GM21825 (cell line): ENCODE measurements around the gene LOXL1.

Experiments used
- ATAC-seq: cut with Tn5 transposase; IDR thresholded peaks from one replicate; pipeline ENCODE4 v1.9.1; 2021; ENCODE audit warnings: mild to moderate bottlenecking, moderate library complexity; ENCODE audit not compliant: unreplicated experiment

The LOXL1 gene, protein sequence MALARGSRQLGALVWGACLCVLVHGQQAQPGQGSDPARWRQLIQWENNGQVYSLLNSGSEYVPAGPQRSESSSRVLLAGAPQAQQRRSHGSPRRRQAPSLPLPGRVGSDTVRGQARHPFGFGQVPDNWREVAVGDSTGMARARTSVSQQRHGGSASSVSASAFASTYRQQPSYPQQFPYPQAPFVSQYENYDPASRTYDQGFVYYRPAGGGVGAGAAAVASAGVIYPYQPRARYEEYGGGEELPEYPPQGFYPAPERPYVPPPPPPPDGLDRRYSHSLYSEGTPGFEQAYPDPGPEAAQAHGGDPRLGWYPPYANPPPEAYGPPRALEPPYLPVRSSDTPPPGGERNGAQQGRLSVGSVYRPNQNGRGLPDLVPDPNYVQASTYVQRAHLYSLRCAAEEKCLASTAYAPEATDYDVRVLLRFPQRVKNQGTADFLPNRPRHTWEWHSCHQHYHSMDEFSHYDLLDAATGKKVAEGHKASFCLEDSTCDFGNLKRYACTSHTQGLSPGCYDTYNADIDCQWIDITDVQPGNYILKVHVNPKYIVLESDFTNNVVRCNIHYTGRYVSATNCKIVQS

DNA sequence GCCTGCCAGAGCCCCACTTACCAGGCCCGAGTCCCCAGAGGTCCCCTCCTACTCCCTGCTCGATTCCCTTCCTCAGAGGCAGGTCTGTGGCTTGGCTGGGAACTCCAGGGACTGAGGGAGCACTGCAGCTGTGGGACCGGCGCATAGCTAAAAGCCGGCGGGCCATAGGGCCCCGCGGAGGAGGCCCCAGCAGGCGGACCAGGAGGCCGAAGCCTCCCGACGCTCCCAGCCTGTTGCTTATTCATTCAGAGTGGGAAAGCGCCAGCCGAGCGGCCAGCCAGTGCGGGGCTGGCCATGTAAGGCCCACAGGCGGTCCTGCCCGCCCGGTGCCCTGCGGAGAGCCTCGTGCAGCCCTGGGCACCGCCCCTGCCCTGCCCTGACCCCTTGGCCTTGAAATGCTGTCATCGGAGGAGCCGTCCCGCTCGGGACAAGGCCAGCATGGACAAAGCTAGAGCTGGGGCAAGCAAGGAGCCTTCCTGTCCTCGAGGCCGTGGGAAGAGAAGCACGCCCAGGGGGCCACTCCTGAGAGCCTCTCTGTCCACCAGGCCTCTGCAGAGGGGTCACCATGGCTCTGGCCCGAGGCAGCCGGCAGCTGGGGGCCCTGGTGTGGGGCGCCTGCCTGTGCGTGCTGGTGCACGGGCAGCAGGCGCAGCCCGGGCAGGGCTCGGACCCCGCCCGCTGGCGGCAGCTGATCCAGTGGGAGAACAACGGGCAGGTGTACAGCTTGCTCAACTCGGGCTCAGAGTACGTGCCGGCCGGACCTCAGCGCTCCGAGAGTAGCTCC lies at the start of gene LOXL1:
Gene LOXL1, plus strand, starts transcription at position 244 of the 784 bp plus-strand sequence. Its CDS starts 322 bp downstream, at position 566.
- ATAC-seq, result no peak

DNA sequence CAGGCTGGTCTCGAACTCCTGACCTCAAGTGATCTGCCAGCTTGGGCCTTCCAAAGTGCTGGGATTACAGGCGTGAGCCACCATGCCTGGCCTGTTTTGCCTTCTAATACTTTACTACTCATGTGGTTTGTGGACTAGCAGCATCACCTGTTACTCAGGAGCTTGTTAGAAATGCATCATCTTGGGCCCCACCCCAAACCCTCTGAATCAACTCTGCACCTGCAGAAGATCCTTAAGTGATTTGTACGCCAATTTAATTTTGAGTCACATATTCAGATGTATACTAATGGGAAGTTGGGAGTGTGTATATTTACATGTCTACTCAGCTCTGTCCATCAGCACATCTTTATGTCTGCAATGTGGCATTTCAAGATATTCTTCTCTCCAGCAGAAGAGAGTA lies 46.8 kb upstream of the LOXL1 start:
- no peak for ATAC-seq

DNA sequence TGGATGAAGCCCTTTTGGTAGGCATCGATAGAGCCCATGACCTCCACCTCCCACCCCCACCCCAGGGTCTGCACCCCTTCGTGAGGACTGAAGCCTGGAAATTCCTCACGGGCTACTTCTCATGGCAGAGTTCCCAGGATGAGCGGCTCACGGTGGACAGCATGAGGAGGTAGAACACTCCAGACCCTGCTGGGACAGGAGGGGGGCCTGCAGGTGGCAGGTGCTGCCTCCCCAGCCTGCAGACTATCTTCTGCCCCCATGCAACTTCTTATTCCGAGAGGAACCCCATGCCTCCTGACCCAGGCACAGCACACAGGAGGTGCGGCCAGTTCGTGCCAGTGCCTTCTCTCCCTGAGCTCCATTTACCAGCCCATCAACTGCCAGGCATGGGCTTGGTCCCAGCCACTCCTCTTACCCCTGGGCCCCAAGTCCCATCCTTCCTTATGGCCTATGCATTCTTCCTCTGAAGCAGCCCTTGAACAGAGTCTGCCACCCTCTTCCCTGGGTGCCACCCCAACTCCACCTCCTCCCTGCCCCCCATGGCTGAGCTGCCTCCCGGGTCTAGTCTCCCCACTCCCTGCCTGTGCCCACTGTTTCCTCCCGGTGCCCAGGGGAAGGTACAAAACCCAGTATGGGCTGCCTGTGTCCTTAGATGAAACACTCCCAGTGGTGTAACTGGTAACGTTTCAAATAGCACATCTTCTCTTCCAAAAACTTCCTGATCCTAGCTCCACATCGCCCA lies 44.5 kb upstream of the LOXL1 start:
- ATAC-seq, result no peak

DNA sequence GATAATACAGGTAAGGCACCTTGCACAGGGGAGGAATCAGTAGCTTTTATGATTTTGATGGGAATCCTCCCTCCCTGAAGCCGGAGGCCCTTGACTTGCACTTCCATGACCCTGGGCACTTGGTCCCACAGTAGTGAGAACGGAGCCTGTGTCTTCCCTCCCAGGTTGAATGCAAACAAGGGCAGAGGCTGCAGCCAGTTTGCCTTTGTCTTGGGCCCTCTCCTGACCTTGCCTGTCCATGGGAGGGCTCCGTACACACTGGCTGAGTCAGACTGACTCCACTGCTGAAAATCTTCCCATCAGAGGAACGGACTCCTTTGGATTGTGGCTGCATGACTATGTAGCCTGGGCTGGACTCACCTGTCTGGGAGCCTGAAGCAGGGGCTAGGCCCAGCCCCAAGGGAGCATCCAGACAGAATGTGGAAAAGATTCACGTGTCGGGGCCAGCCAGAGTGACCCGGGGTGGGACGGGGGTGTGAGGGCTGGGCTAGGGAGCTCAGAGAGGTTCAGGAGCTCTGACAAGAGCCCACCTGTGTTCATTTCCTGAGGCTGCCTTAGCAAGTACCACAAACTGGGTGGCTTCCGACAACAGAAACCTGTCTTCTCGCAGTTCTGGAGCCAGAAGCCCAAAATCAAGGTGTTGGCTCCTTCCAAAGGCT lies 43.4 kb upstream of the LOXL1 start:
- ATAC-seq, result no peak

DNA sequence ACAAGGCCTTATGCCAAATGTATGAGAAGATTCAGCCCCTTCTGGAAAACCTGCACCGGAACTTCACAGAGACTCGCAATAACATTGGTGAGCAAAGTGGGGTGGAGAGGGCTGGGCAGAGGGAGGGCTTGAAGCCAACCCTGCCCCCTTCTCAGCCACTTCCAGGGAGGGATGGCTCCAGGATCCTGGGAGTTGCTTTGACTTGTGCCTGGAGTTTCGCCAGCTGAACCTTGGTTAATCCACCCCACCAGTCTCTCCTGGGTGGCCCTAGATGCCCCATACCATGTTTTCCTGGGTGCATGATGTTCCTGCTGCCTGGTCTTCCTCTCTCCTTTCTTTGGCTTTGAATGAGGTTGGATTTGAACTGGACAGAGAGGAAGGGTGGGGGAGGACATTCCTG lies 42.1 kb upstream of the LOXL1 start:
- ATAC-seq, result no peak

DNA sequence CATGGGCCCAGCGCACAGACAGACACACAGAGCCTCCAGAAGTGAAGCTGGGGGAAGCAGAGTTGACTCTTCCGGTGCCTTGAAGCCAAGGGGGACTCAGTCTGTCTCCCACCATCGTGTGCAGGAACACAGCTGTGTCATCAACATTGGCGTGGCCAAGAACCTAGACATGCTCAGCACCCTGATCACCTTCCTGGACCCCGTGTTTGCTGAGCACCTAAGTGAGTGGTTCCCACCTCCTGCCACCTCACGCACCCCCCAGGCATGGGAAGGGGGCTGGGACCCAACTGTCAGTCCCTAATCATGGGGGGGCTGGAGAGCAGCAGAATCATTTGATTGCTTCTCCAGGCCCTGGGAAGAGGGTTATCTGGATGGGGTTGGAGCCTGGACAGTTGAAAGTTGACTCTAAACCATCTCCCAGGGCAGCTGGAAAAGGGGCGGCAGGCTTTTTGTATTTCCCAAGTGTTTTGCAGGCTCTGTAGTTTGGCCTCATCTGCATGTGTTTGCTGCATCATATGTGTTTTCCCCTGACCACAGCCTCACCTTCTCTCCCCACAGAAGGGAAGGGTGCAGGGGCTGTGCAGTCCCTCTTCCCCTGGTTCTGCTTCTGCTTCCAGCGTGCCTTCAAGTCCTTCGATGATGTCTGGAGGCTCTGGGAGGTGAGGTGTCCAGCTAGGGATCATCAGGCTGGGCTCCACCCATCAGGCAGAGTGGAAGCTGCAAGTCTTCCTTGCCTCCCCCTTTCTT lies 40.1 kb upstream of the LOXL1 start:
- ATAC-seq, result no peak

DNA sequence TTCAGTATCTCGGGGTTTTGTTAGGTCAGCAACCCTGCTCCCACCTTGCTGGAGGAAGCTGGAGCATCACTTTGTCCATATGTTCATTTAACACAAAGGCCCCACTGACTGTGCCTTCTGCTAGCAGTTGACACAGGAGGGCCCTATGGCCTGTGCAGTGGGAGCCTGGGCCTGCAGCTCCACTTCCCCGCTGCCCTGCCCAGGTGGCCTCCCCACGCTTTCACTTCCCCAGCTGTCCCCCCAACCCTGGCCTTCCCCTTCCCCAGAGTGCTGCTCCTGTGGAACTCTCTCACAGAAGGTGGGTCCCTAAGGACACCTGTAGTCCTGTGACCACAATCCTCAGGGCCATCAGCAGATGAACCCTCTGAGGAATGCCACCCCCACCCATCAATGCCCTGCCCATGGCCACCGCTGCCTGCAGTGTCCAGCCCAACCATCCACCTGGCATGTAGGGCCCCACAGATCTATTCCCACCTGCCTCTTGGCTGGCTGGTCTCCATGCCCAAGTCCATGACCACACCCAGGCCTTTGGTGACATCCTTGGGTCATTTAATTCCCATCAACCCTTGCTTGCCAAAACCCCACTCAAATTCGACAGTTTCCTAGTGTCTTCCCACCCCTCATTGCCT lies 39.4 kb upstream of the LOXL1 start:
- no peak for ATAC-seq

DNA sequence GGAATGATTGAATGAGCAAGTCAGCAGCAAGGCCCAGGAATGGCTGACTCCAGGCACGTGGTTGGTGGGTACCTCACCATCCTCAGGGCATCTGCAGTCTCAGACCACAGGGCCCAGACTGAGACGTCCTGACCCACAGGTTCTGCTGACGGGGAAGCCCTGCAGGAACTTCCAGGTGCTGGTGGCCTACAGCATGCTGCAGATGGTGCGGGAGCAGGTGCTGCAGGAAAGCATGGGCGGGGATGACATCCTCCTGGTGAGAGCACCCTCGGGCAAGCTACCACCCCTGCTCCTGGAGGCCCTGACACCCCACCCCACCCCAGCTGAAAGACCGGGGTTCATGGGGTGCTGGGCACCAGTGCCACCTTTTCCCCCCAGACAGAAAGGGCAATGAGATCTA lies 38.8 kb upstream of the LOXL1 start:
- ATAC-seq, result no peak

DNA sequence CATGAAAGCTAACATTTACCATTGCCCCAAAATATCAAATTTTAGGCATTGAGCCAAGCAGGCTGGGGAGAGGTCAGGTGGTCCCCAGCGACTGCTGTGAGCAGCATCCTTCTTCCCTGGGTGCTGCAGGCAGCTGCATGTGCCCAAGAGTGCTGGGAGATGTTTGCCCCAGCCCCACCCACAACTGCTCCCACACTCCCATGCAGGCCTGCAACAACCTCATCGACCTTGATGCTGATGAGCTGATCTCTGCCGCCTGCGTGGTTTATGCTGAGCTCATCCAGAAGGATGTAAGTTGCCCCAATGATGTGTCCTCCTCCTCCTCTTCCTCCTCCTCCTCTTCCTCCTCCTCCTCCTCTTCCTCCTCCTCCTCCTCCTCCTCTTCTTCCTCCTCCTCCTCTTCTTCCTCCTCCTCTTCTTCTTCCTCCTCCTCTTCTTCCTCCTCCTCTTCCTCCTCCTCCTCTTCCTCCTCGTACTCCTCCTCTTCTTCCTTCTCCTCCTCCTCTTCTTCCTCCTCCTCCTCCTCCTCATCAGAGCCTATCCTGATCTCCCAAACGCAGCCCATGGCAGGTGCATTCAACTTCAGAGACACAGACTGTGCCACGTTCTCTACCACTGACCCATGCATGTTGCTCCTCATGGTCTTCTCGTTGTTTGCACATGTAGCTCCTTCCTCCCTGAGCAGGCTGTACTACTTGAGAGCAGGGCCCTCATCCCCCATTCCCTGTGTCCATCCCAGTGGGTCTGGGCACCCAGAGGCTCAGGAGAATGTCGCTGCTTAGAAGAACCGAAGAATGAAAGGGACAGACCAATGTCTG lies 37.8 kb upstream of the LOXL1 start:
- ATAC-seq, result no peak

DNA sequence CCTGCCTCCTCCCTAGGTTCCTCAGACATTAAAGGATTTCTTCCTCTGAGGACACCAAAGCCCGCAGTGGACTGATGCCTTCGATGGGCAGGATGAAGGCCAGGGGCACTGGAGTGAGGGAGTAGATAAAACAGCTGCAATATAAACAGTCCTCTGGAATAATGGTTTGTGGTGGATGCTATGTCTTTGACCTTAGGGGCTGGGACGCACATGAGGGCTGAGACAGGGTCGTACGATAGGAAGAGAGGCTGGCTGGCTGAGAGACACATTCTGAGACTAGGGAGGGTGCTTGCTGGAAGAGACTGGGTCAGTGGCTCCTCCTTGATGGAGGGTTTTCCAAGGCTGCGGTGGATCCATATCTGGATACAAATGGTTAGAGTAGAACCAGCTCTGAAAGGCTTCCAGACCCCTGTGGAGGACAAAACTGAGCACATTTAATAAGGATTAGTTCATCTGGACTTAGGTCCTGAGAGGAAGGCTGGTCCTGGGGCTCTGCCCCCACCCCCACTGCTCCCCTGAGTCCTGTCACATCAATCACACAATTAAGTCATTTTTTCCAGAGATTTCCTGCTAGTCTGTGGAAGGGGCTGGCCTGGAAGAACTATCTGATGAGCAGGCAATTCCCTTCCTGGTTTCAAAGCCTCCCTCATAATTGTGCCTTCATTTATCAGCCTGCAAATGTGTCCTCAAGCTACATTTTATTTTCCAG lies 37.1 kb upstream of the LOXL1 start:
- ATAC-seq, result no peak

DNA sequence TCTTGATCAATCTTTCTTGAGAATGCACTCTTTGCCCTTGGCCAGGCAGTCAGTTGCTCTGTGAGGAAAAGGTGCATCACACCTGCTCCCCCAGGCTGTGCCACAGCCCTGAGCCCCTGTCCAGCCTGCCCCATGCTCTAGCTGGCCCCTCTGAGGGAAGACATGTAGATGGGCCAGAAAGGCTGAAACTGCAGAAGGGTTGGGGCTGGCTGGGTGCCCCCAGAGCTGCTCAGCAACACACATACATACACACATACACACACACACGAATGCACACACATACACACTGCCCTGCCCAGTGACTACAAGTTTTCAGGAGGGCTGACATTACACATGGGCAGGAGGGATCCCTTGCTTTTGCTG lies 36.5 kb upstream of the LOXL1 start:
- ATAC-seq, result no peak

DNA sequence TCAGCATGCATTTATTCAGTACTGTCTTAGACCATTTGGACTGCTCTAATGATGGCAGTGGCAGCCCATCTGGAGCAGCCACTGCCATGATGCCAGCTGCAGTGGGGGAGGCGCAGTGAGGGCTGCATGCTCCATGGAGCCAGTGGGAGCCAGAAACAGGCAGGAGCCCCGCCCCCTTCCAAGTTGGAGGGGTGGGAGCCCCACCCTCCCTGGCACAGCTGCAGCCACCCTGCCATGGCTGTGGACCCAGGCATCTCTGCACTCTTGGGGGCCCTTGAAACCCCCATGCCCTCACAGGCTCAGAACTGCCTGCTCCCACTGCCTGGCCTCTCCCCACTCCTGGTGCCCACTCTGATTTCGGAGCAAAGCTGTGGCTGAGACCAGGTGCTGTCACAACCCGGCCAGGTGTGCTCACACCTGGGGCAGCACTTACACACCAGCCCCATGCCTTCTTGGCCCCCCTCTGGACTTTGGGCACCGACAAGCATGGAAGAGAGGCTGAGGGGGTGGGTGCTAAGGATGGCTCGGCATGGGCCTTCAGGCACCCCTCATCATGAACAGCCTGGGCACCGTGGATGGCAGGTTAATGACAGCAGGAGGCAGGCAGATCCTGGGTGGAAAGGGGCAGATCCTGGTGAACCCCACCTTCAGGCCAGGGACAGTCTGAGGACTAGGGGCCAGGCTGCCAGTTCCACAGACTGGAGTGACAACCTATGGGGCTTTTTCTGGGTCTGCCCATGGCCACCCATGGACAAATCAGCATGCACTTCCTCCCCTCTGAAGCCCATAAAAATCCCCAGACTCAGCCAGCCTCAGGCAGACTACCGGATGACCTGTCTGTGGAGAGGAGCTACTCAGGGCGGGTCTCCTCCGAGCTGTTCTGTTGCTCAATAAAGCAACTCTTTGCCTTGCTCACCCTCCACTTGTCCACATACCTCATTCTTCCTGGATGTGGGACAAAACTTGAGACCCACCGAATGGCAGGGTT lies 34.6 kb upstream of the LOXL1 start:
- ATAC-seq, result no peak

DNA sequence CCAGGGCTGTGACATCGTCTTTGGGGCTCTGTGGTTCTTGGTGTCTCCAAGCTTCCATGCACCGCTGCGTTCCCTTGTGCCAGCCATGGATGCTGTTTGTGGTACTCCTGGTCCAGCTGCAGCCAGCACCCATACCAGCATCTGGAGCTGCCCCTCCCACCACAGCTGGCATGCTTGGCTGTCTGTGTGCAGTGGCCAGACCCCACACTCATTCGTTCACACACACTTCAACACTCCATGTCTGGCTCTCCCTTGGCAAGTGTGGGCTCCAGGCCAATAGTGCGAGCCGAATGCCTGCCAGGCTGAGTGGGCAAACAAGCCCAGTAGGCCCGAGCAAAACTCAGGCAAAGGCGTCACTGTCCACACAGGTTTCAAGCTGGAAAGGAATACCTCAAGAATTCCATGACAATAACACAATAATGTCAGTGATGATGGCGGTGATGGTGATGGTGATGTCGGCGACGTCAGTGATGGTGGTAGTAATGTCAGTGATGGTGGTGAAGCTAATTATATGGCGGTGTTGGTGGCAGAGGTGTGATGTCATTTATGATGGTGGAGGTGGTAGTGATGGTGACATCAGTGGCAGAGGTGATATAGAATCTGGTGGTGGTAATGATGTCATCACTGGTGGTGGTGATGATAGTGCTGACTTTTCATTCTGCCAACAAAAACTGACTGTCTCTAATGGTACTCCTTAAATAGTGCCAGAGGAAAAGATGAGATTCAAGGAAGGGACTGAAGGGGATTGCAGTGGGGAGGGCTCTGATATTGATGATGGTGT lies 33.6 kb upstream of the LOXL1 start:
- no peak for ATAC-seq

DNA sequence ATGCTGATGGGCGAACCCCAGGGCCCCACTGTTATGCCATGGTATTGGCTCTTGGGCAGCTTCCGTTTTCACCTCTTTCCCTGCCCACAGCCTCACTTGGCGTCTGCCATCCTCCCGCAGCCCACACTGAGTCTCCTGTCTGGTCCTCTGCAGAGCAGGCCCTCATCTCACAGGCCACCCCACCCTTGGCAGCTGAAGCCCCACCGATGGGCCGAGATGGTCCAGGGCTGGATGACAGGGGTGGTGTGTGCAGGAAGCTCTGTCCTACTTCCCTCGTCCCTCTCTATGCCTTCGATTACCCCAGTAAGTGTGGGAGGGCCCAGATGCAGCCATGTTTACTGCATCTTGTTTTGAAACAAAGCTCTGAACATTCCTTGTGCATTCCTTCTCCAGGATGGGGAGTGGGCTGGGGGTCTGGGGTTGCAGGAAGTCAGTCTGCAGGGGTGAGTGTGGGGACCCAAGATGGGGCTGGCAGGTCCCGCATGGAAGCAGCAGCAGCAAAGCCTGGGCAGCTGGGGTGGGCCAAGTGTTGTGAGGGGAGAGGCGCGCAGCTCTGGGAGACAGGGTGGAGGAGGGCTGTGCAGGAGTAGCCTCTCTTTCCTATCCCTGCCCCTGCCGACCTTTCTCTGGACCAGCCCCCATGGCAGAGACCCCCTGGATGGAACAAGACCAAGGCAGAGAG lies 32.0 kb upstream of the LOXL1 start:
- ATAC-seq, result no peak

DNA sequence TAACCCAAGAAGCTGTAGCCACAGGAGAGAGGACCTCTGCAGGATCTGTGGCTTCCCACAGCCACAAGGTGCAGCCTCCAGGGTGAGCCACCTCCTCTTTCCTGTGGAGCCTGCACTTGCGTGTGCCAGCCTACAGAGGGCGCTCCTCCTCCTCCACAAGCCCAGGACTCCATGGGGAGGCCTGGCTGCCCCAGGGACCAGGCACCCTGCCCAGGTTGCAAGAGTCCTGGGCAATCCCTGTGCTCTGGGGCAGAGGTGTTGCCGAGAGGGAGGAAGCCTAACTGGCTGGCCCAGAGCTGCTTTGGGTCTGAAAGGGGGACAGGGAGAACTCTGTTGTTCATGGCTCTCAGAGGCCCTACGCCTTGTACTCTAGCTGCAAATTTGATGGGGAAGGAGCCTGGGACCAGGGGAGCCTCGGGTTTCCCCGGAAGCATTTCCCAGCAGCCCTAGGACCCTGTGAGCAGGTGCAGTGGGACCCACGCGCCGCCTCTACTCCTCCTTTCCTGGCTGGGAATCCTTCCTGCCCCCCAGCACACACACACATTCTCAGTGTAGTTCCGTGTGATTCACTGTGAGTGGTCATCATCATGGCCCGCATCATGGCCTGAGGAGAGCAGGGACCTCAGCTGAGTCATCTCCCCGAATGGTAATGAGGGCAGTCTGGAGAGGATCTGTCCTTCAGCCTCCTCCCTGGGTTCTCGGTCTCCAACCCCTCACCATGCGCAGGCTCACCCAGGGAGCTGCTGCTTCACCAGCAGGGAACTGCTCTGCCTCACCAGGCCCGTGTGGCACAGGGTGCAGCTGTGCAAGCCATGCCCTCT lies 28.6 kb upstream of the LOXL1 start:
- ATAC-seq, result no peak
